Rectal smooth muscle tissue (tissue), 1 donor: ENCODE measurements around the gene DCAF8.

Source experiments
- H3K27ac ChIP-seq: one replicate; pipeline ENCODE4 v1.7.0; 2013; ENCODE audit warnings: low read depth, low read length, inconsistent platforms
- H3K27me3 ChIP-seq: one replicate; pipeline ENCODE4 v1.7.0; 2013; ENCODE audit warnings: low read length; ENCODE audit not compliant: control insufficient read depth, insufficient read depth
- H3K36me3 ChIP-seq: one replicate; pipeline ENCODE4 v1.7.0; 2013; ENCODE audit warnings: low read length; ENCODE audit not compliant: control insufficient read depth, insufficient read depth
- H3K4me1 ChIP-seq: one replicate; pipeline ENCODE4 v1.7.0; 2013; ENCODE audit warnings: low read length; ENCODE audit not compliant: control insufficient read depth, insufficient read depth
- H3K4me3 ChIP-seq: one replicate; pipeline ENCODE4 v1.7.0; 2013; ENCODE audit warnings: low read length
- H3K9ac ChIP-seq: one replicate; pipeline ENCODE4 v1.7.0; 2013; ENCODE audit warnings: low read length

The DCAF8 gene

DNA sequence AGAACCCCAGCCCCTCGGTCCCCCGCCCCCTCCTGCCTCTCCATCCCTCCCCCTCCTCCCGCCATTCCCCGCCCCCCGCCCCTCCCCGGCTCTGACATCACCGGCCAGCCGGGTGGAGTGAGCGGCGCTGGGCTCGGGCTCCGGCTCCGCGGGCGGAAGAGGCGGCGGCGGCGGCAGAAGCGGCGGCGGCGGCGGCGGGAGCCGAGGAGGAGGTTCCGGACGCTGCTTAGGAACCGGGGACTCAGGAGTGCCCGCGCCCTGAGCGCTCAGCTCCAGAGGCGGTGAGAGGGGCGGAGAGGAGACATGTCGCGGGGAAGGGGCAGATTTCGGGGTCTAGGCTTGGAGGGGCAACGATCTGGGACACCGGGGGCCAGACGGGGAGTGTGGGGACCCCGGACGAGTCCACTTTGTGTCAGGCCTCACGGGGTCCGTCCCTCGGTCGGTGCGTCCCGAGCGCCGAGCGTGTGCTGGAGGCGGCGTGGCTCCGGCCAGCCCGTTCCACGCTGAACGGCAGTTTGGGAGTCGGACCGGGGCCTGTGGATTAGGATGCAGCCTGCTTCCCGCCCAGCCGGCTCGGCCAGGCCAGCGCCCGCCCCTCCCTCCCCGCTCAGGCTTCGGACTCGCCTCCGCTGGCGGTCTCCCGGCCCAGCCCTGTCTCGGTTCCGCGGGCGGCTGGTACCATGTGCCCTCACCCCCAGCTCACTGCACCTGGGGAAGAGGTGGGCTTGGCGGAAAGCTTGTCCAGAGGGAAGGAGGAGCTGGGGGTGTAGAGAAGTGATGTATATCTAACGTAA is 56.9 kb downstream of the DCAF8 start, which contains the start of gene PEA15:
Gene PEA15 (plus strand): TSS at position 143 of the 794 bp plus-strand sequence. CDS start 6,161 bp downstream, outside the sequence.
- H3K9ac ChIP-seq: peak within 1 kb of the TSS; percentile 69
- H3K4me1 ChIP-seq: peaks cover 28% of the 10 kb centered on the region
- H3K4me3 ChIP-seq: peak within 1 kb of the TSS; percentile 89
- no peaks in the 10 kb centered on the region for H3K27me3 ChIP-seq
- H3K27ac ChIP-seq: peak within 1 kb of the TSS; percentile 87
- peaks cover 3% of the 10 kb centered on the region for H3K36me3 ChIP-seq

DNA sequence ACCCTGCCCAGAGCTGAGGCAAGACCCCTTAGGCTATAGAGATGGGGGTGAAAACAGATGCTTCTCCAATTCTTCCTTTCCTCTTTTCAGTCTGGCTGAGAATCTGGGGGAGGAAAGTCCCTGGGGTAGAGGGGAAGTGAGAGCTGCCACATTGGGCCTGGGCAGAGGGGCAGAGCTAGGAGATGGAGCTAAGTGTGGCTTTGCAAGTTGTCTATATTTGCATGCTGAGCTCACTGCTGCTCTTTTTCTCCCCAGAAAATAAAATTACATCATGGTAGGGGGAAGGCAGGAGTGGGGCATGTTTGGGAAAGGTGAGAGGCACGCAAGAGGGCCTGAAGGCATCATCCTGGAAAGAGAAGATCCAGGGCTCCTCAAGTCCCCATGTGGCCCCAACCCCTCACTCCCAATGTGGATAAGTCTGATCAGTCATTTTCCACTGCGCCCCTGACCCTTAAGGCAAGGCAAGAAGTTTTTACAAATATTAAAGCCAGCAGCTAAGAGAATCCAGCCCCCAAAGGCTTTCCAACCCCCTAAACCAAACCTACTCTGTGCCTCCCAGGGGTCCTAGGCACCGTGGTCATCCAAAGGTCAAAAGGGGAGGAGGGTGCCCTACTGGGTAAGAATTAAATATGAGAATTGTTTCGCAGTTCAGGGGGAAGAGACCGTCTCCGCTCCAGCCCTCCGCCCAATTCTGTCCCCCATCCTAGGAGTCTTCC is 57.7 kb downstream of the DCAF8 start:
- Histone ChIP-seq H3K27ac (peak overlapping the region; percentile 83), H3K4me1 (peaks cover 20% of the 10 kb centered on the region), H3K9ac (no peak overlapping the region), H3K27me3 (no peaks in the 10 kb centered on the region), H3K36me3 (peaks cover 3% of the 10 kb centered on the region), H3K4me3 (peak overlapping the region; percentile 40)

DNA sequence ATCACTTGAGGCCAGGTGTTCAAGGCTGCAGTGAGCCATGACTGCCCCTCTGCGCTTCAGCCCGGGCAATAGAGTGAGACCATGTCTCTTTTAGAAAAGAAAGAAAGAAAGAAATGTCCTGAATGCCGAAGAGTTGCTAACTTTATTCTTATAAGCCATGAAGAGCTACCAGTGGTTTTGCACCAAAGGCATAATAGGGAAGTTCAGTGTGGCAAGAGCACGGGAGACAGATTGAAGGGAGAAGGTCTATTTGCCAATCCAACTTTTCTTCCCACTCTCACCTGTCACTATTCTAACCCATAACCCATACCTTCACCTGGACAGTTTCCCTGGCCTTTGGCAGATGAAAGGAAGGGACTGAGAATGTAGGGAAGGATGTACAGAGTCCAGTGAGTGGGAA is 61.6 kb downstream of the DCAF8 start:
- Histone ChIP-seq H3K9ac (no peak overlapping the region), H3K4me3 (no peak overlapping the region), H3K36me3 (no peaks in the 10 kb centered on the region), H3K27me3 (no peaks in the 10 kb centered on the region), H3K4me1 (peaks cover 2% of the 10 kb centered on the region), H3K27ac (no peak overlapping the region)

DNA sequence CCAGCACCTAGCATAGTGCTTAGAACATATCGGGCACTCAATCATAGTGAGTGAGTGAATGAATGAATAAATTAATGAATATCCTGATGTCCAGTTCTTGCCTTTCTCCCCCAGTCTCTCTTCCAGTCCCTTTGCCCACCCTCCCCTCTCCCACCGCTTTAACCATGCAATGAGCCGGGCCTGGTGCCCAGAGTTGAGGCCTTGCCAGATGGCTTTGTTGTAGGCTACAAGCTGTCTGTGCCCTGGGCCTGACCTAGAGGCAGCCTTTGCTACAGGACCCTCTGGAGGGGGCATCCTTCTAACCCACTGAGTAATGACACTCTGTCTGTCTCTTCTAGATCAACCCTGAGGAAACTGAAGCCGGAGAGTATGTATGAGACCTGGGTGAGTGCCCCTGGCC is 65.1 kb downstream of the DCAF8 start:
- Histone ChIP-seq H3K27ac (no peak overlapping the region), H3K4me1 (peaks cover 4% of the 10 kb centered on the region), H3K36me3 (no peaks in the 10 kb centered on the region), H3K9ac (no peak overlapping the region), H3K4me3 (no peak overlapping the region), H3K27me3 (no peaks in the 10 kb centered on the region)

DNA sequence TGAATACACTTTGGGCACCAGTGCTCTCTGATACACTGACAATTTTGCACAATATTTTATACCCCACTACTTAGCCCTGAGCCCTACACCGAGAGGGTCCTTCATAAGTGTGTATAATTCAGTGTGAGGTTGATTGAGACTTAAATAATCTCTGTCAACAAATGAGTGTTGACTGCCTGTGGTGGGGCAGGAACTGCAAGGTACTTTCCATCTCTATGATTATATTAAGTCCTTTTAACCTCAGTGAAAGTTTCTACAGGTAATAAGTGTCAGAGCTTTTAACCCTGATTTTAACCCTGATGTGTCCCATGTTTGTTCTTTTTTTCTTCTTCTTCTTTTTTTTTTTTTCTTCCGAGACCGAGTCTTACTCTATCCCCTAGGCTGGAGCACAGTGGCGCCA is 66.2 kb downstream of the DCAF8 start:
- no peaks in the 10 kb centered on the region for H3K27me3 ChIP-seq
- no peak overlapping the region for H3K9ac ChIP-seq
- H3K4me3 ChIP-seq: no peak overlapping the region
- peaks cover 4% of the 10 kb centered on the region for H3K4me1 ChIP-seq
- H3K27ac ChIP-seq: no peak overlapping the region
- H3K36me3 ChIP-seq: no peaks in the 10 kb centered on the region

DNA sequence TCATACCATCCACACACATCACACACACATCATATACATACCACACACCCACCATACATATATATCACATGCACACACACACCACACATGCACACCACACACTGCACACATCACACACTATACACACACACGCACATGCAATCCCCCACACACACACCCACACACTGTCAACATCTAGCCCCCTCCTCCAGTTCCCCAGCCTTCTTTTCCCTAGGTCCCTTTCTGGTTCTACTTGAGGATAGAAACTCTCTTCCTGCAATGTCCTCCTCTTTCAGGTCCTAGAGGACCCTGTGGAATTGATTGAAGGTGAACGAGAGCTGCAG is 67.7 kb downstream of the DCAF8 start:
- H3K27ac ChIP-seq: no peak overlapping the region
- peaks cover 4% of the 10 kb centered on the region for H3K4me1 ChIP-seq
- H3K27me3 ChIP-seq: no peaks in the 10 kb centered on the region
- no peaks in the 10 kb centered on the region for H3K36me3 ChIP-seq
- no peak overlapping the region for H3K4me3 ChIP-seq
- H3K9ac ChIP-seq: no peak overlapping the region

DNA sequence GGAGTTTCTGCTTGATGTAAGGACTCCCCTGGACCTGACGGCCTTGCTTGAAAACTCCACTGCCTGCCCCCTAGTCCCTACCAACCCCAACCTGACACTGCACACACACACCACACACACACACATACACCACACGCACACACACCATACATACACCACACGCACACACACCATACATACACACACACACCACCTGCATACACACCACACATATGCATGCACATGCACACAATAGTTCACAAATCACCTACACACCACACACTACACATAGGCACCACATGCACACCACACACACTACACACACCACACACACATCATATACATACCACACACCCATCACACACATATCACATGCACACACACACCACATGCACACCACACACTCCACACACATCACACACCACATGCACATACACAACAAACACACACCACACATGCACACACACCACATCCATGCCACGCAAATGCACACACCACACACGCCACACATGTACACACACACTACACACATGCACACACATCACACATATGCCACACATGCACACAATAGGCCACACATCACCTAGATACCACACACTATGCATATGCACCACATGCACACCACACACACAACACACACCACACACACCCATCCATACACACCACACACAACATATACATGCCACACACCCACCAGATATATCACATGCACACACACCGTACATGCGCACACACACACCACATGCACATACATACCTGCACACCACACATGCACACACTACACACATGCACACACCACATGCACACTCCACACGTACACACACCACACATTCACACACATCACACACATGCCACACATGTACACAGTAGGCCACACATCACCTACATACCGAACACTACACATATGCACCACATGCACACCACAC is 68.3 kb downstream of the DCAF8 start:
- Histone ChIP-seq H3K9ac (no peak overlapping the region), H3K27me3 (no peaks in the 10 kb centered on the region), H3K27ac (no peak overlapping the region), H3K4me1 (peaks cover 6% of the 10 kb centered on the region), H3K4me3 (no peak overlapping the region), H3K36me3 (no peaks in the 10 kb centered on the region)

DNA sequence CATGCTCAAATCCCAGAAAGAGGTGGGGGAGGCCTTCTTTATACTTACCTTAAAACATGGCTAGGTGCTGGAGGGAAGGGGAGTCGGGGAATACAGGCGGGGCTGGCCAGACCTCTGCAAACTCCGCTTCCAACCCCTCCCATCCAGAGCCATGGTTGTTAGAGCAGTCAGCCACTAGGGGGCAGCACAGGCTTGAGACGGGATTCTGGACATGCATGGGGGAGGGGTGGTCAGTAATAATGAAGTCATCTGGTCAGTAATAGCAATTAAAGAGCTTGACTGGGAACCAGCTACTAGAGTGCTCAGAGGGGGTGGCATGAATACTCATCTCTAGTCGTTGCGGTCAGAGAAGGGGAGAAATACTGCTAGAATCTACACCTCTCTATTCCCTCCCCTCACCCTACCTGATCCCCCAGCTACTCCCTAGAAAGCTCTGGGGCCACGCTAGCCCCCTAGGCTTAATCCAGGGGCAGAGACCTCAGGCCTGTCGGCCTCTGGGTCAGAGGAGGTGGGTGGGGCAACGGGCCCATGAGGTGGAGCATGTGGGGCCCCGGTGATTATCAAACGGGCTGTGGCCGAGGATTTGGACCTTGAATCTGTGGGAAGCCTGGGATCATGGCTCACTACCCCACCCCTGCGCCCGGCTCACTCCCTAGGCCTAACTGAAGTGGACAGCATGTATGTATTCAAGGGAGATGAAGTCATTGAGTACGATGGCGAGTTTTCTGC is 69.1 kb downstream of the DCAF8 start:
- Histone ChIP-seq H3K36me3 (no peaks in the 10 kb centered on the region), H3K9ac (no peak overlapping the region), H3K27me3 (no peaks in the 10 kb centered on the region), H3K4me1 (peaks cover 6% of the 10 kb centered on the region), H3K4me3 (no peak overlapping the region), H3K27ac (no peak overlapping the region)

DNA sequence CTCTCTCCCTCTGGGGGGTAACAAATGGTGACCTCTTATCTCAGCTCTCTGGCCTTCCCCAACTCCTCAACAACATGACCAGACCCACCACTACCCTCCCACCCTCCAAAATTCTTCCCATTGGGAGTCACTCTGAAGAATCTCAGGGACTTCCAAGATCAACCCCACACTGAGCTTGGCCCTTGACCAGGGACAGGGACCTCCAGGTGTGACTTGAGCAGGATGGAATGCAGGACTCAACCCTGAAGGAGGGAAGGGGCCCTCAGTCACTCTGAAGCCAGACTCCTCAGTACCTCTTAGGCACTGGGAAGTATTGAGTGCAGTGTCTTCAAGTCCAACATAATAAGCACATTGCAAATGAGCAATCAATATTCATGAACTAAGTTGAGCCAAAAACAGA is 70.1 kb downstream of the DCAF8 start:
- Histone ChIP-seq H3K4me3 (no peak overlapping the region), H3K27ac (no peak overlapping the region), H3K27me3 (no peaks in the 10 kb centered on the region), H3K9ac (no peak overlapping the region), H3K4me1 (peaks cover 6% of the 10 kb centered on the region), H3K36me3 (no peaks in the 10 kb centered on the region)

DNA sequence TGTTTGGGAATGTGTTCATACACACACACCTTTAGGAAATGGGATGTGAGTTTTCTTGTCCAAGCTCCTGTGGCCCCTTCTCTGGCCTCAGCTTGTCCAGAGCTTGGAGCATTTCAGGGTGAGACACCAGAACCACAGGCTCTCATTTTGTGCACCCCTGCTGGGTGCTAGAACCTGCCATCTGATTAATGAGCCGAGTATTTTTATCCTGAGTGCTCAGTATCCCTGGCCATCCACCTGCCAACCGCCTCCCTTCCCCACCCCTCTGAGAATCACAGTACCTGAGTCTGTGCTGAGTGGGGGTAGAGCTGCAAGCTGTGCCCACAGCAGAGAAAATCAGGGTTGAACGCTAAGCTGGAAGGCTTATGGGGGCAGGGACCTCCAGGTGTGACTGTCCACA is 70.6 kb downstream of the DCAF8 start:
- H3K27me3 ChIP-seq: no peaks in the 10 kb centered on the region
- no peak overlapping the region for H3K9ac ChIP-seq
- H3K27ac ChIP-seq: no peak overlapping the region
- H3K4me1 ChIP-seq: peaks cover 6% of the 10 kb centered on the region
- no peak overlapping the region for H3K4me3 ChIP-seq
- H3K36me3 ChIP-seq: no peaks in the 10 kb centered on the region

DNA sequence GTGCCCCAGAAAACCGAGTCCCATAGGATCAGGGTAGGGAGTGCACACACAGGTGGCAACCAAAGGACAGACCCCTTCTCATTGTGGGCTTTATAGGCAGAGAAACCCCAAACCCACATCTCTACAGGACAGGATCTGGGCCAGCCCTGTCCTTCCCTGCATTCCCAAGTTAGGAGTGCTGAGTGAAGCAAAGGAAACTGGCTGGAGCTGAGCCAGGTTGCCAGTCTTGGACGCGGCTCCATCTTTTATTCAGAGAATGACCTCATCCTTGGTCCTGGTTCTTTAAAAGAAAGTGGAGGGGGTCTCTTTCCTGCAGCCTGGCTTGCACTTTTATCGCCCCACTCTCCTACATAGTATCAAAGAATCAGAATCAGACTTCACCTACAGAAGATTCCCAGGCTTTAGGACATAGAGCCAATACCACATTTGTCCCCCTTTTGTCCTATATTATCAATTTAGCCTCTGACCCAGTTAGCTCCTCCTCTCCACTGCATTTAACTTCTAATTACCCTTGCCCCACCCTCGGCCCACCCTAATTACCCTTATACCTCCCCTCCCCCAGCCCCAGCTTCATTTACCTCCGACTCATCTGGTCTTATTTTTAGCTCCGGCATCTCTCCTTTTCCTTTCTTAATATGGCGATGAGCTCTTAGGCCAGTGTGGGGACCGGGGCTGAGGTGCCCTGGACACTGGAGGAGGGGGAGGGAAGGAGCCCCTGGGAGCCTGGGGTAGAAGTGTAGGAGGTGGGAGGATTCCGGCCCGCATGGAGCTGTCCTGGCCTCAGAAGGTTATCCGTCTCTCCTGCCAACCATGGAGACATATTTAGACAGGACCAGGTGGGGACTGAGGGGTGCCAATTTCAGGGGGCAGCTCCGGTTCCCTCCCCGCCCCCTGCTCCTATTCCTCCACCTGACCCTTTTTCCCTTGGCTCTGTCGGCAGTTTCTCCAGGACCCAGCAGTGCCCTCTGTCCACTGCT is 72.4 kb downstream of the DCAF8 start, which contains the start of gene CASQ1:
Gene CASQ1 (plus strand): TSS at position 927 of the 977 bp plus-strand sequence. CDS start 177 bp downstream, outside the sequence.
- H3K4me3 ChIP-seq: no peak within 1 kb of the TSS
- H3K9ac ChIP-seq: no peak within 1 kb of the TSS
- peaks cover 6% of the 10 kb centered on the region for H3K4me1 ChIP-seq
- no peaks in the 10 kb centered on the region for H3K27me3 ChIP-seq
- H3K36me3 ChIP-seq: no peaks in the 10 kb centered on the region
- H3K27ac ChIP-seq: no peak within 1 kb of the TSS
